Posterior vena cava (tissue), 2 donors: ENCODE measurements around the gene MYEOV. TPM values are rescaled to one million over a fixed set of nuclear protein-coding genes. Genes with fewer than 3 reads are reported as not detected.

Source experiments
- total RNA-seq, 2 donors: library from RNA; stranded (reverse); fragmentation: NEBNext Ultra II Directional; extraction: Animal tissue kit (Norgen Biotek cat#: 25700); gene quantifications; one replicate each; pipeline ENCODE4 v1.2.1, GENCODE V29; 2021
- donor health status: DM: yes; HTN: yes; CAD: no.
- donor health status: DM: yes; HTN: yes; CAD: no.

The MYEOV gene
- total RNA-seq, 2 donors from 2014 or later = 0.46 to 0.57 TPM

Other genes starting within 250 kb of the MYEOV start
- gene TPCN2, start 245.2 kb upstream of the MYEOV start, total RNA-seq = 10 to 100 TPM; 24.8 to 25.4 TPM
- gene SMIM38, start 138.2 kb upstream of the MYEOV start, total RNA-seq = 1 to 10 TPM in 1 of 2 donors, under 1 TPM in 1; 0.76 to 1.4 TPM
- not detected for gene LINC01488, start 187.5 kb downstream of the MYEOV start, total RNA-seq